T follicular helper cell (primary cell): ENCODE data around the gene SLC17A5.
"Not testable (repeated sequence)": the region's sequence is repeated elsewhere in the genome, so short reads cannot be mapped to it uniquely, and the experiment has no call there.

Source experiments
- DNase-seq: peaks from one replicate; pipeline ENCODE4 v3.0.0-alpha.2; 2020; ENCODE audit warnings: low read depth

The SLC17A5 gene

DNA sequence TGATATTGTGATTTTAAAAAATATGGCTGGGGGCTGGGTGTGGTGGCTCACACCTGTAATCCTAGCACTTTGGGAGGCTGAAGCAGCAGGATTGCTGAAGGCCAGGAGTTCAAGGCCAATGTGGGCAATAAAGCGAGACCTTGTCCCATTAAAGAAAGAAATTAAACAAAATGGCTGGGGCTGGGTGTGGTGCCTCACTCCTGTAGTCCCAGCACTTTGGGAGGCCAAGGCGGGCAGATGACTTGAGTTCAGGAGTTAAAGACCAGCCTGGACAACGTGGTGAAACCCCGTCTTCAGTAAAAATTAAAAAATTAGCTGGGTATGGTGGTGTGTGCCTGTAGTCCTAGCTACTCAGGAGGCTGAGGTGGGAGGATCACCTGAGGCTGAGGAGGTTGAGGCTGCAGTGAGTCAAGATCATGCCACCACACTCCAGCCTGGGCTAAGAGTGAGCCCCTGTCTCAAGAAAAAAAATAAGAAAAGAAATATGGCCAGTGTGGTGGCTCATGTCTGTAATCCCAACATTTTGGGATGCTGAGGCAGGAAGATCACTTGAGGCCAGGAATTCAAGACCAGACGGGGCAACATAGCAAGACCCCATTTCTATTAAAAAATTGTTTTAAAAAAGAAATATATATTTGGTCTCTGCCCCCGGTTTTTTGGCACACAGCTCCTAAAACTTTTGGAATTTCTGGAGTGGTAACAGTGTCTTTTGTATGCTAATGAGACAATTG, 39.8 kb downstream of the SLC17A5 start:
- no peak for DNase-seq

DNA sequence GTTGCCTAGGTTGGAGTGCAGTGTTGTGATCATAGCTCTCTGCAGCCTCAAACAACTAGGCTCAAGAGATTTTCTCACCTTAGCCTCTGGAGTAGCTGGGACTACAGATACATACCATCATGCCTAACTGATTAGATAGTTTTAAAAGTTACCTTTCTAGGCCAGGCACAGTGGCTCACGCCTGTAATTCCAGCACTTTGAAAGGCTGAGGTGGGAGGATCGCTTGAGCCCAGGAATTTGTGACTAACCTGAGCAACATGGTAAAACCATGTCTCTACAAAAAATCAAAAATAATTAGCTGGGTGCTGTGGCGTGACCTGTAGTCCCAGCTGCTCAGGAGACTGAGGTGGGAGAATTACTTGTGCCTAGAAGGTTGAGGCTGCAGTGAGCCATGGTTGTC, 41.2 kb downstream of the SLC17A5 start:
- no peak for DNase-seq

GRCh38 chr6:73610444-73611275, 43.1 kb downstream of the SLC17A5 start:
- DNase-seq = no peak

- no peak for DNase-seq
Measured at GRCh38 chr6:73608761-73609160, 45.0 kb downstream of the SLC17A5 start.

DNA sequence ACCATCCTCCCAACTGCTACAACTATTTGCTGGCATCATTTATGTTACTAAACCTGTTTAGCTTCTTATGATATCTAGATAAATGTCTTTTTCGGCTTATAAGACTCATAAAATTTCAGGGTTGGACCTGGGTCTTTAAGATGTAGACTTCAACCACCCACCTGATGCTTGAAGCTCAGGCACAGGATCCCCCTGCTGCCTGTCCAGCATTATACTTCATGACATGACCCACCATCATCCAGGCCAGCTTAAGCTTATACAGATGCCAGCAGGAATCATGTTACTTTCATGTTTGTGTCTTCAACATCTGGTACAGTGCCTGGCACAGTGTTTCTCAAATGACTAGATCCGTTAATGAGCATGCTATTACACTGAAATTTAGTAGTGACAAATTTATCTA, 47.4 kb downstream of the SLC17A5 start:
- DNase-seq = no peak

DNA sequence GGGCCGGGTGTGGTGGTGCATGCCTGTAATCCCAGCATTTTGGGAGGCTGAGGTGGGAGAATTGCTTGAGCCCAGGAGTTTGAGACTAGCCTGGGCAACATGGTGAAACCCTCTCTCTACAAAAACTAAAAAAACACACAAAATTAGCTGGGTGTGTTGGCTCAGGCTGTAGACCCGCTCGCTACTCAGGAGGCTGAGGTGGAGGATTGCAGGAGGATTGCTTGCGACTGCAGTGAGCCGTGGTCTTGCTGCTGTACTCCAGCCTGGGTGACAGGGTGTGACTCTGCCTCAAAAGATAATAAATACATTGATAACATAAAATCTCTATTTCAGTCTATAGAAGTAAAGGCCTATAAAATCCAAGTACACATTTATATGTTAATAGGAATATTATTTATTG, 49.3 kb downstream of the SLC17A5 start:
- DNase-seq = no peak

DNA sequence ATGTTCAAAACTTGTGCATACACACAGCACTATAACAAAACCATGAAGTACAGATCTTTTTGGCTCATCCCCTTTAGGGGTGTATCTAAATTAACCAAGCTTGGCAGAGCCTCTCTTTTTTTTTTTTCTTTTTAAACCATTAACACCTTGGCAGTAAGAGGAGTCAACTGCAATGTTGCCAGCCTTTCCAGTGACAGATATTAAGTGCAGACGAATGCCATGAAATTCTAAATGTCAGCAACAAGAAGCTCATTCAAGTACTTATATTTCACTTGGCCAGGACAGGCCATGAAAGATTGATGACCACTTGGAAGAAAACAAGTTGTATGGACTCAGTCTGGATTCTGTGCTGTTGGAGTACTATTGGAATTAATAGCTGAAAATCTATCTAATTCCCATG, 49.8 kb downstream of the SLC17A5 start:
- no peak for DNase-seq

GRCh38 chr6:73586416-73586974, 67.3 kb downstream of the SLC17A5 start:
- no peak for DNase-seq

- peak; percentile 18 for DNase-seq
Measured at GRCh38 chr6:73585566-73586415, 68.0 kb downstream of the SLC17A5 start.

DNA sequence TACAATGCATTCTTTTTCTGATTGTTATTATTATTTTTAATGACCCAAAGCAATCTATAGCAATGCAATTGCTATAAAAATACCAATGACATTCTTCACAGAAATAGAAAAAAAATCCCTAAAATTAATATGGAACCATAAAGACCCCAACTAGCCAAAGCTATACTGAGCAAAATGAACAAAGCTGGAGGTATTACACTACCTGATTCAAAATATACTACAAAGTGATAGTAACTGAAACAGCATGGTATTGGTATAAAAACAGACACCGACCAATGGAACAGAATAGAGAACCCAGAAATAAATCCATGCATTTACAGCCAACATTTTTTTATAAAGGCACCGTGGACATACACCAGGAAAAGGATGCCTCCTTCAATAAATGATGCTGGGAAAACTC, 72.5 kb downstream of the SLC17A5 start:
- no peak for DNase-seq

- DNase-seq = peak; percentile 40
Measured at GRCh38 chr6:73580247-73581149, 73.3 kb downstream of the SLC17A5 start.

- DNase-seq = no peak
Measured at GRCh38 chr6:73579851-73580246, 73.9 kb downstream of the SLC17A5 start.

DNA sequence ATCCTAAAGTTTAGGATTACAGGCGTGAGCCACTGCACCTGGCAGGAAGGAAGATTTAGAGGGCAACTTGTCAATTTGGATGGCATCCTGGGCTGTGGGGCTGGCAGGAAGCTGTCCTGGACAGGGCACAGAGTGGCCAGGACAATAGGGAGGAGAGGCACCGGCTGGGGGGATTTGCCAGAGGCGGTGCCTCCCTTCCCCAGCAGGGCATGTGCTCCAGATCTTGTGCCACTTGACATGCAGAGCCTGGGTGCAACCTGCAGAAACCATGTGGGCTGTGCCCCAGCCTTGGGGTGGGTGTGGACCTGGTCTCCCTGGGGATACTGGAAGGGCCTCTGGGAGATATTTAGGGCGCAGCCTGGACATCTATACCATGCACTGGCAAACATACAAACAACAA, 74.4 kb downstream of the SLC17A5 start:
- DNase-seq = no peak

DNA sequence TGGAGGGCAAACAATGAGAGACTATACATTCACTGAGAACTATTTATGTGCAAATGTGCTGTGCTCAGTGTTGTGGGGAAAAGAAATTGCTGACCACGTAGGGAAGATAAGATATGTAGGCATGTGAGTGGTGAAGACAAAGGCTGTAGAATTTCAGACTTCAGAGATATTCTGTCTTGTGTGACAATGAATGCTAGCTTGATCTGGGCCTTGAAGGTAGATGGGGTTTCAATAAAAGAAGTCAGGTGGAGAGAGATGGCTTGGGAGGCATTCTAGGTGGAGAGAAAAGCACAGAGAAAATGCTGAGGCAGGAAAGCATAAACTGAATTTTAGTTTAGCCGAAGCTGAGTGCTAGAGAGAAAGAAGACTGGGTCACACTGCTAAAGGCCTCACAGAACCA, 76.1 kb downstream of the SLC17A5 start:
- no peak for DNase-seq

GRCh38 chr6:73572531-73572930, 81.3 kb downstream of the SLC17A5 start:
- DNase-seq = not testable (repeated sequence)

GRCh38 chr6:73571218-73572181, 82.3 kb downstream of the SLC17A5 start:
- not testable (repeated sequence) for DNase-seq

DNA sequence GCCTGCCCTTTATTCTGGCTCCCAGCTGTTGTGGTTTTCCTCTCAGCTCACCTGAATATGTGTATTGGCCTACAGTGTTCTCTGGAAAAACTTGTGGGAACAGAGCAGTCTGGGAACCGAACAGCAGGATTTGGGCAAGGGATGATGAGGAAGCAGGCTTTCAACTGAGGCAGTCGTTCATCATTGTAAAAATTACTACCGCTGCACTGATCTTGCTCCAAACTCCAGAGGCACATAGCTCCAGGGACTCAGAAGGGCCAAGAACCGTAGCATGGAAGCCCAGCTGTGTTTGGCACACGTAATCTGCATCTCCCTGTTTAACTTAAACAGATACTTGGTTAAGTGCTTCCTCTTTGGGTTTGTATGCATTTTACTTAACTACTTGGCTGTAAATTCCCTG, 84.7 kb downstream of the SLC17A5 start:
- DNase-seq = no peak

GRCh38 chr6:73566954-73567591, 86.7 kb downstream of the SLC17A5 start:
- no peak for DNase-seq

- not testable (repeated sequence) for DNase-seq
Measured at GRCh38 chr6:73566486-73566871, 87.3 kb downstream of the SLC17A5 start.
